HG03520 (cell line): ENCODE results near the gene SLC39A9.
A peak's percentile ranks its signal among the peaks of the same experiment; 100 is the strongest.

ENCODE experiments used
- ATAC-seq: cut with Tn5 transposase; IDR thresholded peaks from one replicate; pipeline ENCODE4 v1.9.1; 2021; ENCODE audit warnings: mild to moderate bottlenecking, moderate library complexity; ENCODE audit not compliant: unreplicated experiment

The SLC39A9 gene

GRCh38 chr14:69398053-69398817 is at the start of gene SLC39A9, which contains the start of gene ERH:
SLC39A9 (plus strand) TSS chr14:69398692; CDS start chr14:69399370, 678 bp downstream.
ERH (minus strand) TSS chr14:69398299; CDS start chr14:69398233, 66 bp downstream.
- ATAC-seq: peak; percentile 80

GRCh38 chr14:69349091-69349777 is 49.3 kb upstream of the SLC39A9 start:
- no peak for ATAC-seq

GRCh38 chr14:69350892-69351291 is 47.6 kb upstream of the SLC39A9 start:
- no peak for ATAC-seq

GRCh38 chr14:69351385-69351784 is 47.1 kb upstream of the SLC39A9 start:
- ATAC-seq: no peak

- no peak for ATAC-seq
Observed at GRCh38 chr14:69351911-69352310, 46.6 kb upstream of the SLC39A9 start.

- no peak for ATAC-seq
Observed at GRCh38 chr14:69353168-69353567, 45.3 kb upstream of the SLC39A9 start.

- ATAC-seq: peak; percentile 86
Observed at GRCh38 chr14:69354383-69355153, 43.9 kb upstream of the SLC39A9 start.

- no peak for ATAC-seq
Observed at GRCh38 chr14:69355154-69355597, 43.3 kb upstream of the SLC39A9 start.

GRCh38 chr14:69355607-69356281 is 42.7 kb upstream of the SLC39A9 start:
- no peak for ATAC-seq

- ATAC-seq: no peak
Observed at GRCh38 chr14:69356903-69357543, 41.5 kb upstream of the SLC39A9 start.

- ATAC-seq: no peak
Observed at GRCh38 chr14:69357544-69358200, 40.8 kb upstream of the SLC39A9 start.

GRCh38 chr14:69358233-69358963 is 40.1 kb upstream of the SLC39A9 start:
- no peak for ATAC-seq

GRCh38 chr14:69358966-69359365 is 39.5 kb upstream of the SLC39A9 start:
- ATAC-seq: no peak

GRCh38 chr14:69360438-69361108 is 37.9 kb upstream of the SLC39A9 start:
- no peak for ATAC-seq

- ATAC-seq: no peak
Observed at GRCh38 chr14:69363055-69363454, 35.4 kb upstream of the SLC39A9 start.

- ATAC-seq: no peak
Observed at GRCh38 chr14:69363964-69364363, 34.5 kb upstream of the SLC39A9 start.

GRCh38 chr14:69364378-69364777 is 34.1 kb upstream of the SLC39A9 start:
- ATAC-seq: no peak

GRCh38 chr14:69366069-69366468 is 32.4 kb upstream of the SLC39A9 start:
- no peak for ATAC-seq

GRCh38 chr14:69366761-69367160 is 31.7 kb upstream of the SLC39A9 start:
- no peak for ATAC-seq
